ENCODE data around the gene ADGRV1. TPM values are rescaled to one million over a fixed set of nuclear protein-coding genes. Genes with fewer than 3 reads are reported as not detected.

Gene ADGRV1
- total RNA-seq, 1 experiment from 2014 or later = 64.8 TPM

DNA sequence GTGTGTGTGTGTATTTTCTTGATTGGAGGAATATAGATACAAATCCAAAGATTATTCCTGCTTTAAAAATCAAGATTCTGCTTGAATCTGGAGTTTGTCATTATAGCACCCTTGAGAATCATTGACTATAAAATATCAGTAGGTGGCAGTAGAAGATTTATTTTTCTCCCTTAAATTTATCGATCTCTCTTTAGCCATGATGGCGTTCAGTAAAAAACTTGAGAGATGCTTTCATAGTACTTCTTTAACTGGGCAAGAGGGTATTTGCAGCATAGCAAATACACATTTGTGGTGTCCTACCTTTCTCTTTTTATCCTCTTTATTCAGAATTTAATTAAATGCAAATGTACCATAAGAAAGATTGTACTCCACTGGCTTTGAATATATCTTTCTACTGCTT, 307.7 kb downstream of the ADGRV1 start:
- Mint-ChIP-seq H3K27me3 (ENCODE audit: low read depth) (no peaks in the 10 kb centered on the region), H3K4me1 (0 out of 4 replicates have a peak, but pooled peaks cover 0 to 4% of the 10 kb centered on the region in 2 experiments), H3K9me3 (no peaks in the 10 kb centered on the region), H3K27ac (no peak overlapping the region; a peak in 1 of 7 replicates), H3K36me3 (ENCODE audit: insufficient read depth in 1 of 3, low read depth in 3 of 3) (peaks cover 4 to 13% (median 12%) of the 10 kb centered on the region in 3 experiments; a peak in 5 of 7 replicates), H3K4me3 (no peak overlapping the region)
- Histone ChIP-seq H3K23me2 (ENCODE audit: insufficient read length, low read depth, low read length, poor library complexity, severe bottlenecking) (no peaks in the 10 kb centered on the region), H2BK15ac (ENCODE audit: low read depth, low read length) (no peak overlapping the region), H3K79me1 (ENCODE audit: insufficient read depth, low read depth, low read length, poor library complexity, severe bottlenecking) (no peaks in the 10 kb centered on the region), H2BK120ac (ENCODE audit: low read depth, low read length, poor library complexity, severe bottlenecking) (no peak overlapping the region), H4K91ac (ENCODE audit: insufficient read length, low read depth, low read length) (no peak overlapping the region), H2AK5ac (ENCODE audit: insufficient read length, low read length) (no peak overlapping the region), H2BK5ac (ENCODE audit: insufficient read length, low read length) (no peak overlapping the region), H3K18ac (ENCODE audit: insufficient read length, low read depth, low read length) (no peak overlapping the region), H4K5ac (ENCODE audit: insufficient read length, low read depth, low read length) (no peak overlapping the region), H3K14ac (ENCODE audit: insufficient read depth, low read length) (no peak overlapping the region), H3T11ph (ENCODE audit: low read length) (no peak overlapping the region), H3K9ac (ENCODE audit: extremely low read depth, insufficient read length, low read length) (no peak overlapping the region), H3K27ac (ENCODE audit: insufficient read length, low read depth, low read length) (no peak overlapping the region), H3K27me3 (ENCODE audit: insufficient read depth, low read length) (no peaks in the 10 kb centered on the region), H3K56ac (ENCODE audit: insufficient read length, low read depth, low read length) (no peak overlapping the region), H3K4me2 (ENCODE audit: insufficient read depth, insufficient read length, low read length) (no peak overlapping the region), H3K79me2 (ENCODE audit: insufficient read depth, low read length) (no peaks in the 10 kb centered on the region), H3K4ac (ENCODE audit: low read depth, low read length) (no peak overlapping the region), H2AFZ (ENCODE audit: low read length) (no peak overlapping the region), H4K20me1 (ENCODE audit: control insufficient read depth, insufficient read depth, insufficient read length) (no peaks in the 10 kb centered on the region), H3K9me3 (ENCODE audit: control insufficient read depth, low read depth, low read length) (no peaks in the 10 kb centered on the region), H3K23ac (ENCODE audit: insufficient read length, low read depth, low read length) (no peak overlapping the region), H2BK20ac (ENCODE audit: low read depth, low read length, poor library complexity, severe bottlenecking) (no peak overlapping the region), H3K4me1 (ENCODE audit: insufficient read depth, low read length) (no peaks in the 10 kb centered on the region), H4K8ac (replicated peaks; ENCODE audit: insufficient read length, low read depth, low read length) (no peak overlapping the region), H2BK12ac (ENCODE audit: insufficient read length, low read depth, low read length) (no peak overlapping the region)
- TF ChIP-seq, protein P1, sequence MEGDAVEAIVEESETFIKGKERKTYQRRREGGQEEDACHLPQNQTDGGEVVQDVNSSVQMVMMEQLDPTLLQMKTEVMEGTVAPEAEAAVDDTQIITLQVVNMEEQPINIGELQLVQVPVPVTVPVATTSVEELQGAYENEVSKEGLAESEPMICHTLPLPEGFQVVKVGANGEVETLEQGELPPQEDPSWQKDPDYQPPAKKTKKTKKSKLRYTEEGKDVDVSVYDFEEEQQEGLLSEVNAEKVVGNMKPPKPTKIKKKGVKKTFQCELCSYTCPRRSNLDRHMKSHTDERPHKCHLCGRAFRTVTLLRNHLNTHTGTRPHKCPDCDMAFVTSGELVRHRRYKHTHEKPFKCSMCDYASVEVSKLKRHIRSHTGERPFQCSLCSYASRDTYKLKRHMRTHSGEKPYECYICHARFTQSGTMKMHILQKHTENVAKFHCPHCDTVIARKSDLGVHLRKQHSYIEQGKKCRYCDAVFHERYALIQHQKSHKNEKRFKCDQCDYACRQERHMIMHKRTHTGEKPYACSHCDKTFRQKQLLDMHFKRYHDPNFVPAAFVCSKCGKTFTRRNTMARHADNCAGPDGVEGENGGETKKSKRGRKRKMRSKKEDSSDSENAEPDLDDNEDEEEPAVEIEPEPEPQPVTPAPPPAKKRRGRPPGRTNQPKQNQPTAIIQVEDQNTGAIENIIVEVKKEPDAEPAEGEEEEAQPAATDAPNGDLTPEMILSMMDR (conservative IDR thresholded peaks at IDR 0.05) = peak; percentile 54; the same call in 2 of the 3 replicates
- no peak for DNase-seq
- no CpG with 5 or more reads among the region's 2 CpGs for WGBS (ENCODE audit: extremely low coverage, insufficient read length, low lambda C conversion rate)

Data from H9 (cell line).